AG04449 (cell line): ENCODE data around the gene PLAU.
"Not testable (repeated sequence)": the region's sequence is repeated elsewhere in the genome, so short reads cannot be mapped to it uniquely, and the experiment has no call there.

Experiments
- CTCF ChIA-PET: fragments of 350-600 bp; formaldehyde crosslinking; extraction: SDS; loops from one replicate; lab custom pipeline; 2021; ENCODE audit warnings: antibody characterized with exemption; lab: Yijun Ruan, JAX
- POLR2A ChIA-PET: fragments of 400-600, 350-600 bp; formaldehyde crosslinking; extraction: SDS; loops from one replicate; lab custom pipeline; 2020; ENCODE audit warnings: antibody characterized with exemption, inconsistent platforms; lab: Yijun Ruan, JAX
- DNase-seq: peaks from one replicate; pipeline ENCODE4 v3.0.0-alpha.2; 2010; ENCODE audit warnings: low read depth, low spot score
- H3K4me3 ChIP-seq: 2 replicates; pipeline ENCODE4 v1.5.1; 2011; ENCODE audit warnings: low read depth, mild to moderate bottlenecking, control low read depth, low read length
- TF ChIP-seq, protein P1 (sequence below): IDR thresholded peaks from one replicate; pipeline ENCODE4 v1.5.1; 2011; ENCODE audit warnings: mild to moderate bottlenecking, moderate library complexity, low read length, control low read depth, inconsistent platforms; ENCODE audit not compliant: insufficient read depth; ENCODE audit errors: missing control alignments

The PLAU gene

DNA sequence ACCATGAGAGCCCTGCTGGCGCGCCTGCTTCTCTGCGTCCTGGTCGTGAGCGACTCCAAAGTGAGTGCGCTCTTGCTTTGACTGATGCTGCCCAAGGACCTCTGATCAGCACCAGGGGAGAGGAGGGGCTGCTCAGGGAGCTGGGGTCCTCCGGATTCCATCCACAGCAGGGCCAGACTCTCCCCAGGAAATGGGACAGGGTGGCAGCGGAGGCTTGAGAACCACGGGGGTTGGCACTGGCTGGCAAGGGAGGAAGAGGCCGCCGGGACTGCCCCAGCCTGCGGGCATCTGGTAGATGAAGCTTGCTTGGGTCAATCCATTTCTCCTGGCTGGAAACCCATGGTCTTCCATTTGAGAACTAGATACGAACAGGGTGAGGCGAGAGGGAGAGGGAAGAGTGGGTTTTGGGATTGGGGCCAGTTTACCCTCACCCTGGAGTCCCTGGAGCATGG, 647 bp downstream of the PLAU start:
- no peak for DNase-seq
- ChIA-PET CTCF (interaction anchor here (1.1 to 6.9 kb wide), 5 partner anchors 12 to 29 kb away, joined by 3 to 43 read pairs (median 3); no protein-coding TSS in a partner anchor), POLR2A (interaction anchor here (1.2 kb wide), 2 partner anchors 24 to 88 kb away, joined by 3 to 4 read pairs; no protein-coding TSS in a partner anchor)
- TF ChIP-seq, protein P1, sequence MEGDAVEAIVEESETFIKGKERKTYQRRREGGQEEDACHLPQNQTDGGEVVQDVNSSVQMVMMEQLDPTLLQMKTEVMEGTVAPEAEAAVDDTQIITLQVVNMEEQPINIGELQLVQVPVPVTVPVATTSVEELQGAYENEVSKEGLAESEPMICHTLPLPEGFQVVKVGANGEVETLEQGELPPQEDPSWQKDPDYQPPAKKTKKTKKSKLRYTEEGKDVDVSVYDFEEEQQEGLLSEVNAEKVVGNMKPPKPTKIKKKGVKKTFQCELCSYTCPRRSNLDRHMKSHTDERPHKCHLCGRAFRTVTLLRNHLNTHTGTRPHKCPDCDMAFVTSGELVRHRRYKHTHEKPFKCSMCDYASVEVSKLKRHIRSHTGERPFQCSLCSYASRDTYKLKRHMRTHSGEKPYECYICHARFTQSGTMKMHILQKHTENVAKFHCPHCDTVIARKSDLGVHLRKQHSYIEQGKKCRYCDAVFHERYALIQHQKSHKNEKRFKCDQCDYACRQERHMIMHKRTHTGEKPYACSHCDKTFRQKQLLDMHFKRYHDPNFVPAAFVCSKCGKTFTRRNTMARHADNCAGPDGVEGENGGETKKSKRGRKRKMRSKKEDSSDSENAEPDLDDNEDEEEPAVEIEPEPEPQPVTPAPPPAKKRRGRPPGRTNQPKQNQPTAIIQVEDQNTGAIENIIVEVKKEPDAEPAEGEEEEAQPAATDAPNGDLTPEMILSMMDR: no peak
- peak overlapping the region; percentile 72 for H3K4me3 ChIP-seq

- ChIA-PET POLR2A (no interaction called here), CTCF (interaction anchor here (1.0 to 6.9 kb wide), 4 partner anchors 10 to 43 kb away, joined by 3 to 43 read pairs (median 4); no protein-coding TSS in a partner anchor)
- DNase-seq: no peak
- H3K4me3 ChIP-seq: no peak overlapping the region; the same call in 1 of the 2 replicates
- TF ChIP-seq, protein P1: no peak
Measured at GRCh38 chr10:73914036-73914435, 3.1 kb downstream of the PLAU start.

DNA sequence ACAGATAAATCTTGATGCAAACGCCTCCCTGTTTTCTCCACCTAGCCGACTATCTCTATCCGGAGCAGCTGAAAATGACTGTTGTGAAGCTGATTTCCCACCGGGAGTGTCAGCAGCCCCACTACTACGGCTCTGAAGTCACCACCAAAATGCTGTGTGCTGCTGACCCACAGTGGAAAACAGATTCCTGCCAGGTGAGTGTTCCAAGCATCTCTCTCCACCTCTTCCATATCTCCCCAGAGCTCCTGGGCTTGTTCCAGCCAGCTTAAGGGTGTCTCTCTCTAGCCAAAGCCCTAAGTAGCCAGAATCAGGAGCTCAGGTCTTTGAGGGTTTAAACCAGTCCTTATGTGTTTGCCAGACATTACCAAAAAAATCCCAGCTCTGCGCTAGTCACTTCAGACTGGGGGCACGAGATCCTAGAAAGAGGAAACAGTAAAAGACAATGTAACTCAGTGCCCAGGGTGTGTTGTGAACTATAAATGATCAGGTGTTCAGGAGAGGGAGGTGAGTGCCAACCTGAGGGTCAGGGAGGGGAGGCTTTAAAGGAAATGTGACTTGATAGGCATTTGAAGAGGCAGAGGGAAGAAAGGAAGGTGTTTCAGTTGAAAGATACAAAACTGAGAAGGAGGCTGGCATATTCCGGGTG, 4.4 kb downstream of the PLAU start:
- ChIA-PET POLR2A (no interaction called here), CTCF (interaction anchor here (0.8 to 6.9 kb wide), 4 partner anchors 15 to 35 kb away, joined by 3 to 43 read pairs (median 4); no protein-coding TSS in a partner anchor)
- TF ChIP-seq, protein P1: no peak
- no peak overlapping the region for H3K4me3 ChIP-seq
- DNase-seq: no peak

DNA sequence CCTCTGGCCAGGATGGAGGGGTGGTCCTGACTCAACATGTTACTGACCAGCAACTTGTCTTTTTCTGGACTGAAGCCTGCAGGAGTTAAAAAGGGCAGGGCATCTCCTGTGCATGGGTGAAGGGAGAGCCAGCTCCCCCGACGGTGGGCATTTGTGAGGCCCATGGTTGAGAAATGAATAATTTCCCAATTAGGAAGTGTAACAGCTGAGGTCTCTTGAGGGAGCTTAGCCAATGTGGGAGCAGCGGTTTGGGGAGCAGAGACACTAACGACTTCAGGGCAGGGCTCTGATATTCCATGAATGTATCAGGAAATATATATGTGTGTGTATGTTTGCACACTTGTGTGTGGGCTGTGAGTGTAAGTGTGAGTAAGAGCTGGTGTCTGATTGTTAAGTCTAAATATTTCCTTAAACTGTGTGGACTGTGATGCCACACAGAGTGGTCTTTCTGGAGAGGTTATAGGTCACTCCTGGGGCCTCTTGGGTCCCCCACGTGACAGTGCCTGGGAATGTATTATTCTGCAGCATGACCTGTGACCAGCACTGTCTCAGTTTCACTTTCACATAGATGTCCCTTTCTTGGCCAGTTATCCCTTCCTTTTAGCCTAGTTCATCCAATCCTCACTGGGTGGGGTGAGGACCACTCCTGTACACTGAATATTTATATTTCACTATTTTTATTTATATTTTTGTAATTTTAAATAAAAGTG, 6.0 kb downstream of the PLAU start:
- H3K4me3 ChIP-seq: no peak overlapping the region
- POLR2A ChIA-PET: interaction anchor here (1.0 kb wide), 1 partner anchor 30 kb away, joined by 3 read pairs; no protein-coding TSS in a partner anchor
- TF ChIP-seq, protein P1: no peak
- DNase-seq: no peak
- CTCF ChIA-PET: interaction anchor here (0.9 to 4.6 kb wide), 6 partner anchors 21 to 37 kb away, joined by 3 to 21 read pairs (median 4); no protein-coding TSS in a partner anchor

DNA sequence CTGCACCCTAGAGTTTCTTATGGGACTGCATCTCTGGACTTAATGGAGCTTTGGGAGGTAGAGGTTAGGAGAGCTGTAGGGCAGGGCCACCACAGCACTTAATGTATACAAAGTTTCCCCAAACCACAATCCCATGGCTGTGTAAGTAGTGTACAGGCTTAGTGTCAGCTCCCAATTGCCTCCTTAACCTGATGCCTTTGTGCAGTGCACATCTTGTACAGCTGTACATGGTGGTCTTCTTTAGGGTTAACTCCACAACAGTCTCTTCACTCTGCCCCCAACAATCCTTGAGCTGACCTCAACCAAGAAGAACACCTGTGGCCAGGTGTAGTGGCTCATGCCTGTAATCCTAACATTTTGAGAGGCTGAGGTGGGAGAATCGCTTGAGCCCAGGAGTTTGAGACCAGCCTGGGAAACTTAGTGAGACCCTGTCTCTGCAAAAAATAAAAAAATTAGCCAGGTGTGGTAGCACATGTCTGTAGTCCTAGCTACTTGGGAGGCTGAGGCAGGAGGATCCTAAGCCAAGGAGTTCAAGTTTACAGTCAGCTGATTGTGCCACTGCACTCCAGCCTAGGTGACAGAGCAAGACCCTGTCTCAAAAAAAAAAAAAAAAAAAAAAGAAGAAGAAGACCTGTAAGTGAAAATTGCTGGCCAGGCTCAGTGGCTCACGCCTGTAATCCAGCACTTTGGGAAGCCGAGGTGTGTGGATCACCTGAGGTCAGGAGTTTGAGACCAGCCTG, 6.8 kb downstream of the PLAU start:
- ChIA-PET CTCF (interaction anchor here (0.8 to 4.6 kb wide), 8 partner anchors 11 to 163 kb away, joined by 3 to 21 read pairs (median 4); no protein-coding TSS in a partner anchor), POLR2A (interaction anchor here (1.0 kb wide), 1 partner anchor 31 kb away, joined by 3 read pairs; no protein-coding TSS in a partner anchor)
- no peak for DNase-seq
- TF ChIP-seq, protein P1: no peak
- H3K4me3 ChIP-seq: no peak overlapping the region

GRCh38 chr10:73919481-73919880, 8.5 kb downstream of the PLAU start:
- POLR2A ChIA-PET, H3K4me3 ChIP-seq, DNase-seq: not testable (repeated sequence)
- CTCF ChIA-PET: interaction anchor here (0.7 to 4.6 kb wide), 8 partner anchors 10 to 40 kb away, joined by 3 to 15 read pairs (median 4); no protein-coding TSS in a partner anchor
